GM18909 (cell line): ENCODE results near the gene PPP2R2C.

Experiments used
- ATAC-seq: cut with Tn5 transposase; IDR thresholded peaks from one replicate; pipeline ENCODE4 v1.9.1; 2021; ENCODE audit warnings: mild to moderate bottlenecking; ENCODE audit not compliant: unreplicated experiment, poor library complexity

PPP2R2C gene

DNA sequence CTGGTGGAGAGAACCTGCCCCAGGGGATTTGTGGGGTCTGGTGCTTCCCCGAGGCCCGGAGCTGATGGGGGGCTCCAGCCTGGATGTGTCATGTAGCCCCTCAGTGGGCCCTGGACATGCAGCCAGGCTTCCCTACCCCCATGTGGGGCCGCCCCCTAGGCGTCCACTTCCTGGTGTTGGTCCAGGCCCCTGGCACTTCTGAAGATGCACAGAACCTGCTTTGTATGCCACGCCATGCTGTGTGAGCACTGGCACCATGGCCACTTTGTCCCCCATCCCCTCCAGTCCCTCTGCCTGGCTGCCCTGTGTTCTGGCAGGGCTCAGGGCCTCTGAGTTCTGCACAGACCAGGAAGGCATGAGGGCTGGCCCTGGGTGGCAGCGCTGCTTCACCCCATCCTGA, 173.6 kb downstream of the PPP2R2C start:
- ATAC-seq = no peak

DNA sequence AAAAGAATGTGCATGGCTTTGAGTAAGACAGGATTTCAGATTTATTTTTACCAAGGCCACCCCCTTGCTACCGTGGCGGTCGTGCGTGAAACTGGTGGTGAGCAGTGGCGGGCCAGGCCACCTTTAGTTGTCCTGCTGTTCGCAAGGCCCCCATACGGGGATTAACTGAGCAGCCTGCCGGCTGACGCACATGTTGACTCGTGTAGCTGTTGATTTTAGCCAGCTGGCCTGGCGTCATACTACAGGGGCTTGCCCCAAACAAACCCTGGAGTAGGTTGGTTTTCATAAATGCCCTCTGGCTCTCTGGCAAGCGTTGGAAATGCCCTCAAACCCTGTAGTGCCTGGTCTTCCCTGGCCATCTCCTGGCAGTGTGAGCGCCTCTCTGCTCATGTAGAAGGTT, 174.4 kb downstream of the PPP2R2C start:
- no peak for ATAC-seq

DNA sequence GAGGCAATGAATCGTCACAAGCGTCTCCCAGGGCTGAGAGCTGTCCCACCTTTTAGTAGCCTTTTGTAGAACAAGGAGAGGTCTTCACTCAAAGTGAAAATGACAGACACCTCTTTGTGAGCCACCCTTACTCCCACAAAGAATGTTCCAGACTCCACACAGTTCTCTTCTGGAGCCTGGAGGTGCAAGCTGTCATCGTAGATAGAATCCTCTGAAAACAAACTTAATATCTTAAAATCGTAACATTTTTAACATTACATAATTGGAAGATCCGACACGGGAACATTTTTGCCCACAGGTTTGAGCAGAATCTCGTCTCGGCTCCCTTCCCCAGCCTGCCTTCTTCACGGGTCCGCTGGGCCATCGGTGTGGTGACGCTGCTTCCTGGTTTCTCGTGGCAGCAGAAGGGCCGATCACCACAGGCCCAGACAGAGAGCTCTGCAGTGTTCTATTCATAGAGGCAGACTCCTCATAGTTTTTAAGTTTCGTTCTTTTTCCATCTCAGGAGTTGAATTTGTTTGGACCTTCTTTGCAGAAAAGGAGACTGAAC, 175.1 kb downstream of the PPP2R2C start:
- ATAC-seq = no peak

DNA sequence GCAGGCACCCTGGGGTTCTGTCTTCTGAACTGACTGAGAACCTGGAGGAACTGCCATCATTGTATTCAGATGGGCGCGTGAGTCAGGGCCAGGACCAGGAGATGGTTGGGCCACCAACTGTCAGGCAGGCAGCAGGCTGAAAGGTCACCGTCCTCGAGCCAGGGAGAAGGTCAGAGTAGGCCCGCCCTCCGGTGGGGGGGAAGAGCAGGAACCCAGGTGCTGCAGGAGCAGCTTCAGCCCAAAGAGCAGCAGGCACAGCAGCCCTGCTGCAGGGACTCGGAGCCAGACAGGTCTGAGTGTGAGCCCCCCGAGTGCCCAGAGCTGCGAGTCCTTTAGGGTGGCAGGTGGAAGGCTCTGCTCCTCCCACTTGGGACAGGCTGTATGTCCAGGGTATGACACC, 176.4 kb downstream of the PPP2R2C start:
- ATAC-seq = no peak

DNA sequence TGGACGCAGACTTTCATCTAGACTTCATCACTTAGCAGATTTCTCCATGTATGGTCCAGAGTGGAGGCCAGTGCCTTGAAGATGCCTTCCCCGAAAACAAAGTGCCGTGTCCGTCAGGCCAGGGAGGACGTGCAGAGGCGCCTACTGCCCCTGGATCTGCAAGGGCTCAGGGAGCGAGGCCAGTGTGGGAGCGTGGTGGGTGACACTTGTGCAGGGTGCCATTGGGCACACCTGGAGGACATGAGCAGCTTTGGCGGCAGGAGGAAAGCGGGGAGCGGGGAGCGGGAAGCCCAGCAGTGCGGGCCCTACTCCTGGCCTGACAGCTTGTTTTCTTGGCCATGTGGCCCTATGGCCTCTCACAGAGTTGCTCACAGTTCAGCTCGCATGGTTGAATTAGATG, 176.9 kb downstream of the PPP2R2C start:
- ATAC-seq = no peak

DNA sequence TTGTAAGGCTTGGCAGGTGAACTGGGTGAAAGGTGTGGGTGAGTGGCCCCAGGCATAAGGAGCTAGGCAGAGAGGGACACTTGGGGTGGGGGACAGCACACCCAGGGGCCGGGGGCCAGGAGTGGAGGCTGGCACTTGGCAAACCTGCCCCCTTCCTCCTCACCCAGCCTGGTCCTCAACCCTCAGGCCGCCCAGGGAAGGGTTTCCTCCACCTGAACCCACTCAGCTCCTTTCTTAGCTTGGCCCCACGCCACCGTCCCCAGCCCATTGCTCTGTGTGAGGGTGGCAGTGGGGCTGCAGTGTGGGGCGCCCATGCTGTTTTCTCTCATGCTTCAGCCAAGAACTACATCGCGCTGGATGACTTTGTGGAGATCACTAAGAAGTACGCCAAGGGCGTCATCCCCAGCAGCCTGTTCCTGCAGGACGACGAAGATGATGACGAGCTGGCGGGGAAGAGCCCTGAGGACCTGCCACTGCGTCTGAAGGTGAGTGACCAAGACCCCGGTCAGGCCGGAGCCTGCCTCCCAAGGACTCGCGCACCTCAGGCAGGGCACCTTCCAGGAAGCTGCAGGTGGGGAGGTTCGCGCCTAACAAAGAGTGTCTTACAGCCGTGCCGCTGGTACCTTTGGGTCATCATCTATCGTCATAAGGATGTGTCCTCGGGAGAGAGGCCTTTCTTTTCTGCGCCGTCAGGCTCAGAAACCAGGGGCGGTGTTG, 177.6 kb downstream of the PPP2R2C start:
- no peak for ATAC-seq

DNA sequence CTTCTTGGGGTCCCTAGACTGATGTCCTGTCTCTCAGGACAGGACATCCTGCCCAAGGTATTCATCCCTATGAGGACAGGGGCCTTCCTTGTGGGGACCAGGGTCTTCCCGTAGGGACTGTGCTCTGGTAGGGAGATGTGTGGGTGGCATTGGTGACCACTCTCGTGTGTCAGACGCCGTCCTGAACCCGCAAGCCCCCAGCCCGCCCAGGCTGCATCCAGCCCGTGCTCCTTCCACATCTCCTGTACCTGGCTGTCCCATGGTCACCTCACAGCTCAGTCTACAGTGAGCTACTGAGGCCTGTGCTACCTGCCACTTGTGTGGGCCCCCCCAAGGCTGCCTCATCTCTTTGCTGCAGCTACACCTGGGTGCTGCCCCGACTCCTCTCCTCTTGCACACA, 178.8 kb downstream of the PPP2R2C start:
- no peak for ATAC-seq

DNA sequence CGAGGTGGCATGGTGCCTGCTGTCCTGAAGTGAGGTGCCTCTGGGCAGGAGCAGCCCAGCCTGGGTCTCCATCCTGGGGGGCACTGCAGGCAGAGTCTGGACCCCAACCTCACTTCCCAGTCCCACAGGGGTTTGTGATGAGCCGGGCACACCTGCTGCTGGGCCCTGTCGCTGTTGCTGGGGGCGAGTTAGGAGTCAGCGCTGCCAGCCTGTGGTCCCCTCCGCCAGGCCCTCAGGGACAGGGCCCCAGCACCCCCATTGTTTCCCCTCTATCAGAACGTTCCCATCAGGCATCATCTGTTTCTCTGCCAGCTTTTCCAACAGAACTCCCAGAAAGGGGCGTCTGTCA, 179.3 kb downstream of the PPP2R2C start:
- no peak for ATAC-seq

DNA sequence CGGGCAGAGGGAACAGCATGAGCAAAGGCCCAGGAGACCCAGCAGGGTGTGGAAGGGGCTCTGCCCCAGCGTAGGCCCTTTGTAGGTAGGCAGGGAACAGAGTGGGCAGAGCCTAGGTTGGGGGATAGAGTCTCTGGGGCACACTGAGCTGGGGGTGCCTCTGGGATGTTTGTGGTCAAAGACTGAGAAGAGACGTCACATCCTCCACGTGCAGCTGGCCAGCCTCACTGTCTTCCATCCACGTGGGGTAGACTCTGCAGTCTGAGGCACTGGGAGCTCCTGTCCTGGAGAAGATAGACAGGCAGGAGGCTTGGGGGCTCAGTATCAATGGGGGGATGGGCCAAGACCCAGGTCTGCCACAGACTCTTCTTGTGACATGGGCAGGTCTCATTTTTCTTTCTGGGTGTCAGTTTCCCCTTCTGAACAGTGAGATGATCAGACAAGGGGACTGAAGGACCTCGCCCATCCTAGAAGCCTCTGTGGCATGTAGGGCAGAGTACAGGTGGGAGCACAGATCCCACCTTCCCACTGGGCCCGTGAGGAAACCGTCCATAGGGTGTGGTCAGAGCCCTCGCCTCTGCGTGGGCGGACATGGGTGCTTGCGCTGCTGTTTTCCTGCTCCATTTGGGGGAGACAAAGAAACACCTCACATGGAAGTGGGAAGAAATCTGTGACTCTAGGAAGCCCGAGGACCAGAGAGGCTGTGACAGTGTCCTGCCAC, 179.9 kb downstream of the PPP2R2C start:
- ATAC-seq = no peak

DNA sequence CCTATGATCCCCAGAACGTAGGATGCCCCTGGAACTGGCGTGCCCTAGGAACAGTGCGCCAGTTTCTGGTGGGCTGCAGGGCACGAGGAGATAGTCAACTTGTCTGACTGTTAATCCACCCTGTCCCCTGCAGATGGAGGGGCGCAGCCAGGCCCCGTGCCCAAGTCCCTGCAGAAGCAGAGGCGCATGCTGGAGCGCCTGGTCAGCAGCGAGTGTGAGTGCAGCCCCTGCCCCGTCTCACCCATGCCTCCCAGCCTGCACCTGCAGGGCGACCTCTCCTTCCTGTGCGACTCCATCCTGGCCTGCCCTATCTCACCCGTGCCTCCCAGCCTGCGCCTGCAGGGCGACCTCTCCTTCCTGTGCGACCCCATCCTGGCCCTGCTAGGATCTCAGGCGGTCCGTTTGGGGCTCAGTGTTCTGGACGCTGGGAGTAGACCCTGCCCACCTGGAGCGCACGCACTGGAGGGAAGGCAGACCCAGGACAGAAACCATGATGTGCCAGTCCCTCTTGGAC, 180.6 kb downstream of the PPP2R2C start:
- ATAC-seq = no peak

DNA sequence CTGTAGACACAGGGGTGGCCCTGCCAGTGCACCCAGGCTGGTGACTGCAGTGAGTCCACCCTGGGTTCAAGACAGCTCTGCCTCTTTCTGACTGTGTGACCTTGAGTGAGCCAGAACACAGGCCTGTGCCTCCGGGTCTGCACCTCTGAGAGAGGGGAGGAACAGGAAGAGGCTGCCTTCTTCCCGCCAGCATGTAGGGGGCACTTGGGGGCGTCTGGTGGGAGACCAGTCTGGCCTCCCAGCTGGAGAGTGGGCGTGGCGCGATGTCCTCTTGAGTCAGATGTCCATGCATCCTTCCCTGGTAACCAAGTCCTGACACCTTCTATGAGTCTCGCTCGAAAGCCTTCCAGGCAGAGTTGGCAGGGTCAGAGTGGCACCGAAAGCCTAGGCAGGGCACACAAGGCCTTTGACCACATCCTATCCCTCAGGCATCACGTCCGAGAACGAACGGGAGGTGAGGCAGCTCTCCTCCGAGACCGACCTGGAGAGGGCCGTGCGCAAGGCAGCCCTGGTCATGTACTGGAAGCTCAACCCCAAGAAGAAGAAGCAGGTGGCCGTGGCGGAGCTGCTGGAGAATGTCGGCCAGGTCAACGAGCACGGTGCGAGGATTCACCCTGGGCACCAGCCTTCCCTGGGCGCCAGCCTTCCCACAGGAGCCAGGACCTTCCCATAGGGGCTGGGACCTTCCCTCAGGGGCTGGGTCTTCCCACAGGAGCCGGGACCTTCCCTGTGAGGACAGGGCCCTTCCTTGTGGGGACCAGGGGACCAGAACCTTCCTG, 181.5 kb downstream of the PPP2R2C start:
- no peak for ATAC-seq

DNA sequence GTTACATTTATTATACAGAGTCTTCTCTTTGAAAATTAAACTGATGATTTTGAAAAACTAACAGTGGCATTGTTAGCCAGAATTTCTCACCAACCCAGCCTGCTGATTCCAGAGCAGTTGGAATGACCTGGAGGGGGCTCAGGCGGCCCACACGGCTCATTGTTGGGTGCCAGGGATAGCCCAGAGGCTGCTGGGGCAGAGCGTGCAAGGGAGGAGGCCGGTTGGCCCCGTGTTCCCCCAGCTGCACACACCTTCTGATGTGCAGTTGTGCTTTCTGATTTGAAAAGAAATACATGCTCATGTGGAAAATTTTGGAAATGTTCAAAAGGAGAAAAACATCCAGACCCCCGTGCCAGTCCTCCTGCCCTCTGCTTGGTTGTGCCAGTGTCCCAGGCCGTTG, 182.2 kb downstream of the PPP2R2C start:
- ATAC-seq = no peak

DNA sequence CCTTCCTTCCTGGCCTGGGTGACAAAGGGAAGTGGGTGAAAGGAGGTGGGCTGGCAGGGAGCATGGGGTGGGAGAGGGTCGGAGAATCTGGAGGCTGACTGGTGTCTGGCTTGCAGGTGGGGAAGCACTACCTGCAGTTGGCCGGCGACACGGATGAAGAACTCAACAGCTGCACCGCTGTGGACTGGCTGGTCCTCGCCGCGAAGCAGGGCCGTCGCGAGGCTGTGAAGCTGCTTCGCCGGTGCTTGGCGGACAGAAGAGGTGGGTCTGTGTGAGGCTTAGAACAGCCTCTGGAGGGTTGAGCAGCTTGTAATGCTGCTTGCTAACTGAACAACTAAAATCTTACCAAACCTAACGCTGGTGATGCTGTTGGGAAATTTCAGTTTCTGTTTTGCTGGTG, 183.5 kb downstream of the PPP2R2C start:
- ATAC-seq = no peak

DNA sequence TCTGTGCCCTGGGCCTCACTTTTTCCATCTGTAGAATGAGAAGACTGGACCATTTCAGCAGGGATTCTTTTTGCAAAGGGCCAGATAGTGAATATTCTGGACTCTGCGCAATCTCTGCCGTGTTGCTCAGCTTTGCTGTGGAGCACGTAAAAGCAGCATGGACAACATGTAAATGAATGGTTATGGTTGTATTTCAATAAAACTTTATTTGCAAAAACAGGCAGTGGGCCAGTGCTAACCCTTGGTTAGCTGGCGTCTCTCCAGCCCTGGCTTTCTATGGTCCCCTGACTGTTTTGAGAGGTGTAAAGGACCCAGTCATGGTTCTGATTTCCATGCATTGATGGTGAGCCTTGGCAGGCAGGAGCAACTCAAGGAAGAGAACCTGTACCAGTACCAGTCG, 184.1 kb downstream of the PPP2R2C start:
- no peak for ATAC-seq

DNA sequence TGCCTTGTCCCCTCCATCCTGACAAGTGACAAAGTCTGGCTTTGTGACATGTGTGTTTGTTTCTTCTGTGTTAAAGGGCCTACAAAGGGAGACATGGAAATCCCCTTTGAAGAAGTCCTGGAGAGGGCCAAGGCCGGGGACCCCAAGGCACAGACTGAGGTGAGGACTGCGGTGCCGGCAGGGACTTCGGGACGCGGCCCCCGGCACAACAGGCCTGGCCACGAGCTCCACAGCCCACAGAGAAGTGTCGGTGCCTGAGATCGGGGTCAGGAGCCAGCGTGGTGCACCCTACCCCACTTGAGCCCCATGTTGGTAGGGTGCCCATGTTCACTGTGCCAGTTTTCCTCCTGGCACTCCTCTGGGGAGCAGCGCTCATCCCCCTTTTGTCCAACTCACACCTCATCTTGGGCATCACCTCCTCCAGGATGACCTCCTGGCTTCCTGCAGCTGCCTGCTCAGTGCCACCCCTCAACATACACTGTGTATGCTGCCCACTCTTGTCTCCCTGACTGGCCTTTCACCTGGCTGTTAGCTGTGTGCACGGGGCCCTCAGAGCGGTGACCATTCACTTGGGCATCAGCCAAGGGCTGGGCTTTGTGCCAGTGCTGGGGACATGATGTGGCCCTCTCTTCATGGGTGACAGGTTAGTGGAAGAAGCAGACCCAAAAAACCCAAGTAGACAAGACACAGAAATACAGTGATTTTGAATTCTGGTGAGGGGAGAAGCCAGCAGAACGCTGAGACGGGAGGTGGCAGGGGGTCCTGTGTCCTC, 185.2 kb downstream of the PPP2R2C start:
- ATAC-seq = no peak

DNA sequence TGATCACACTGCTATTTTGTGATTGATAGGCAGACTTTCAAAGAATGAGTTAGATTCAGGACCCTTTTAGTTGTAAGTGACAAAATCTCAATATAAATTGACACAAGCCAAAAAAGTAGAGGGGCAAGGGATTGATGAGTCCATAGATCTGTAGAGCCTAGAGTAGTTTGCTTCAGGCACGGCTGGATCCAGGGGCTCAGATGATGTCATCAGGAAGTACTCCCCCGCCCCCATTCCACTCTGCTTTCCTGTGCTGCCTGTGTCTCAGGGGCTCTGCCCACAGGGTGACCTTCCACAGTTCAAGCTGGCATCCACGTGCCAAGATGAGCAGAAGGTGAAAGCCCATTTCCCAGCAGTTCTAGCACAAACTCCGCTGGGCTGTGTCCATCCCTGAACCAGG, 189.1 kb downstream of the PPP2R2C start:
- no peak for ATAC-seq

DNA sequence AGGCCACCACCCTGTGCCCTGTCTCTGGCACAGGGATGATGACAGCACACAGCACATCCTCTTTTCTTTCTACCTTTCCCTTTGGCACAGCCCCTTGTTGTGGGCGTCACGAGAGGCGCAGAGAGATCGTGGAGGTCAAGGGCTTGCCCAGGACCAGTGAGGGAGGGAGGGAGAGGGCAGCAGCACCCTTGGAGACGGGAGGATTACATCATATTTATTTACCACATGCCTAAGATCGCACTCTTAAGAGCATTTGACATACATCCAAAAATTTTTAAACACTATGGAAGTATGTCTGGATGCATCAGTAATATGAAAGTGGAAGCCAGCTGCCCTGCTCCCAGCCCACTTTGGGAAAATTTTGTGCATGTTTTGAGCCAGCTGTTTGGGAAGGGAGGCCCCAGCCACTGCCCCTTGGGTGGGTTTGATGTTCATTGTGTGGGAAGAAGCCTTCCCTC, 190.1 kb downstream of the PPP2R2C start:
- no peak for ATAC-seq

DNA sequence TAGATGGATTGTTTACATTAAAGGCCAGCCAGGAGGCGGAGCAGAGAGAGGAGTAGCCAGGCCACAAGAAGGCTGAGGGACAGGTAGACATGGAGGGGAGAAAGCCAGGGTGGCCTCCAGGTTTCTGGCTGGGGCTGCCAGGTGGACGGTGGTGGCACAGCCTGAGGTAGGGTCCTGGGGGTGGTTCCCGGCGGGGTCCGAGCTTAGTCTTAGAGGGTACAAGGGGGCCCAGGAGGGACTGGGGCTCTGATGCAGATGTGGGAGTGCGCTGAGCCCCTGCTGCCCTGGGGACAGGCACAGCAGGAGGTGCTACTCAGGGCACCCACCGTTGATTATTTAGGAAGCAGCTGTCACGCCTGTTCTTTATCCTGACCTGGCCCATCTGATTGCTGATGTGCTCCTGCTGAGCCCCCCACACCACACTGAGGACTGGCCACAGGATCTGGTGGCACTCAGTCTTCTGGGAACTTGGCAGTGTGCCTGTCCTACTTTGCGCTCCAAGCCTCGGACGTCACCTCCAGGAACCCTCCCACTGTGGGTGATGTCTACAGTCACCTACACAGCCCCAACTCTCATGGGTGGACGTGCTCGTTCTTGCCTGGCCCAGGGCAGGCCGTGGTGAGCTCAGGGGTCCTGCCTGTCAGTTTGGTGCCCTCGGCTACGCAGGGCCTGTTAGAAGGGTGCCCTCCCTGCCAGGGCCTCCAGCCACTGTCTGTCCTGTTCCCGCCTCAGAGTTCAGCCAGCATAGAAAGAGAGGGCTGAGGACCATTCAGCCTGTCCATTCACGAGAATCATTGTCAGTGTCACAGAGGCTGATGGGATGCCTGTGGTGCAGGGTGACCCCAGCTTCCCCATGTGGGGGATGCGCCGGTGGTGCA, 190.7 kb downstream of the PPP2R2C start:
- ATAC-seq = no peak

DNA sequence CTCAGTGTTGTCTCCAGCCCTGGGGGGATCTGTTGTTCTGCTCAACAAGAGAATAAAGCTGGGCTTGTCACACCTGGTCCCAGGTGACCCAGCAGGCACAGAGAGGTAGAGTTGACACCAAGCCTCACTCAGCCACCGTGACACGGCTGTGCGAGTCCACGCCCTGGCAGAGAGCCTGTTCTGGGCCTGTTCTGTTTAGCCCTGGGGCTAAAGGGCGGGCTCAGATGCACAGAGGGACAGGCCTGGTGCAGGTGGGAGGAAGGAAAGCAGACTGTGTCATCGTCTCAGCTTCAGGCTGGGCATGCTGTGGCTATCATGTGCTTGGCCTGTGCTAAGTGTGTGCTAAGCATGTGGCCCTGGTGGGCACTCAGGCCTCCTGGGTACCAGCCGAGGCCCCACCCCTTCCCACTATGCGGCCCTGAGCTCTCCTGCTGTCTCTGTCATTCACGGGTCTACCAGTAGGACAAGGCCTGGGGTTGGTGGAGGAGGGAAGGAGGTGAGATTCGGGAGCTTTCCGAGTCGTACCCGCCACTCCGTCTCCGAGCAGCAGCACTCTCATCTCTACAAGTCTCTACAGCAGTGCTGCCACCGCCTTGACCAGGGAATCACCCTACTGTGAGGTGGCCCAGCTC, 191.9 kb downstream of the PPP2R2C start:
- ATAC-seq = no peak
